H1 (cell line): ENCODE results near the gene ACTL8. TPM values are rescaled to one million over a fixed set of nuclear protein-coding genes. Genes with fewer than 3 reads are reported as not detected.

ENCODE experiments used
- EGR1 ChIP-seq: IDR thresholded peaks from 2 replicates; pipeline ENCODE4 v1.6.1; 2011; ENCODE audit warnings: low read depth, low read length, borderline replicate concordance
- PHF8 ChIP-seq: fragments of 200-600 bp; sonication (generic); conservative IDR thresholded peaks from 2 replicates; pipeline ENCODE4 v1.7.1; 2012; ENCODE audit warnings: low read depth, mild to moderate bottlenecking, inconsistent platforms, low read length, moderate library complexity
- POU5F1 ChIP-seq: IDR thresholded peaks from 2 replicates; pipeline ENCODE4 v1.6.1; 2011; ENCODE audit warnings: low read depth, mild to moderate bottlenecking, low read length, moderate library complexity
- SP4 ChIP-seq: IDR thresholded peaks from 2 replicates; pipeline ENCODE4 v1.6.1; 2012; ENCODE audit warnings: low read length, inconsistent platforms
- SRF ChIP-seq: IDR thresholded peaks from 2 replicates; pipeline ENCODE4 v1.6.1; 2011; ENCODE audit warnings: mild to moderate bottlenecking, low read depth, low read length, moderate library complexity
- TAF1 ChIP-seq: IDR thresholded peaks from 2 replicates; pipeline ENCODE4 v1.6.1; 2011; ENCODE audit warnings: mild to moderate bottlenecking, low read depth, low read length
- polyA plus RNA-seq, 7 experiments: library from polyadenylated mRNA; depleted of rRNA in 3 of 7; stranded (reverse) in 5 of 7; unstranded in 2 of 7; fragments of >200 nt in 5 of 7; fragments of 200-250 nt in 2 of 7; gene quantifications; 1 replicate in 5 of 7; 2 replicates in 1 of 7; 4 replicates in 1 of 7; pipeline versions ENCODE4 v1.2.1 to v1.2.3, GENCODE V29; 2011 to 2013; ENCODE audit warnings: missing spikeins in 2 of 7, mixed read lengths in 2 of 7
- total RNA-seq: library from RNA; stranded (reverse); fragmentation: NEBNext Ultra II Directional; extraction: Animal tissue kit (Norgen Biotek cat#: 25700); gene quantifications from 2 replicates; pipeline ENCODE4 v1.2.1, GENCODE V29; 2021

The ACTL8 gene
- total and polyA plus RNA-seq, 2 of the 8 experiments (the other 6 are each of a cell fraction or from before 2014, with no cell fraction given) = 0.33 to 0.47 TPM

GRCh38 chr1:17810668-17811067, 55.5 kb downstream of the ACTL8 start (continued):
- TF ChIP-seq PHF8 = no peak
- TF ChIP-seq TAF1 = no peak
- TF ChIP-seq EGR1 = no peak
- TF ChIP-seq SRF = no peak
- no peak for TF ChIP-seq POU5F1
- no peak for TF ChIP-seq SP4
